KOPT-K1 (cell line): ENCODE results near the gene PDE10A.
"Not testable (repeated sequence)": the region's sequence is repeated elsewhere in the genome, so short reads cannot be mapped to it uniquely, and the experiment has no call there.

Source experiments
- H3K27ac ChIP-seq: fragments of 200-600 bp; sonication (generic); 2 replicates; pipeline ENCODE4 v1.5.1; 2016; ENCODE audit warnings: antibody characterized with exemption, mild to moderate bottlenecking, low read depth, low read length; ENCODE audit not compliant: poor library complexity, severe bottlenecking
- H3K36me3 ChIP-seq: fragments of 200-600 bp; sonication (generic); 2 replicates; pipeline ENCODE4 v1.5.1; 2017; ENCODE audit warnings: antibody characterized with exemption, mild to moderate bottlenecking, low read length, moderate library complexity; ENCODE audit not compliant: insufficient read depth
- H3K9me3 ChIP-seq: fragments of 200-600 bp; sonication (generic); 2 replicates; pipeline ENCODE4 v1.5.1; 2017; ENCODE audit warnings: antibody characterized with exemption, low read length, mild to moderate bottlenecking; ENCODE audit not compliant: insufficient read depth, poor library complexity, severe bottlenecking

Gene PDE10A

GRCh38 chr6:165605182-165605875 lies 57.7 kb downstream of the PDE10A start:
- H3K27ac ChIP-seq: no peak overlapping the region
- H3K9me3 ChIP-seq: no peaks in the 10 kb centered on the region
- no peaks in the 10 kb centered on the region for H3K36me3 ChIP-seq

GRCh38 chr6:165602291-165602690 lies 60.8 kb downstream of the PDE10A start:
- no peaks in the 10 kb centered on the region for H3K9me3 ChIP-seq
- no peak overlapping the region for H3K27ac ChIP-seq
- H3K36me3 ChIP-seq: no peaks in the 10 kb centered on the region

GRCh38 chr6:165600606-165601005 lies 62.4 kb downstream of the PDE10A start:
- Histone ChIP-seq H3K27ac (no peak overlapping the region), H3K36me3 (no peaks in the 10 kb centered on the region), H3K9me3 (no peaks in the 10 kb centered on the region)

GRCh38 chr6:165599596-165600487 lies 63.2 kb downstream of the PDE10A start:
- no peak overlapping the region for H3K27ac ChIP-seq
- no peaks in the 10 kb centered on the region for H3K9me3 ChIP-seq
- H3K36me3 ChIP-seq: no peaks in the 10 kb centered on the region

- Histone ChIP-seq H3K9me3 (no peaks in the 10 kb centered on the region), H3K36me3 (no peaks in the 10 kb centered on the region), H3K27ac (no peak overlapping the region)
Observed at GRCh38 chr6:165599121-165599520, 63.9 kb downstream of the PDE10A start.

- no peaks in the 10 kb centered on the region for H3K36me3 ChIP-seq
- H3K27ac ChIP-seq: no peak overlapping the region
- no peaks in the 10 kb centered on the region for H3K9me3 ChIP-seq
Observed at GRCh38 chr6:165597821-165598220, 65.2 kb downstream of the PDE10A start.

GRCh38 chr6:165594584-165595333 lies 68.3 kb downstream of the PDE10A start:
- Histone ChIP-seq H3K9me3 (no peaks in the 10 kb centered on the region), H3K36me3 (no peaks in the 10 kb centered on the region), H3K27ac (no peak overlapping the region)

- not testable (repeated sequence) for H3K36me3 ChIP-seq, H3K27ac ChIP-seq, H3K9me3 ChIP-seq
Observed at GRCh38 chr6:165592947-165593346, 70.1 kb downstream of the PDE10A start.

GRCh38 chr6:165588515-165588914 lies 74.5 kb downstream of the PDE10A start:
- no peak overlapping the region for H3K27ac ChIP-seq
- no peaks in the 10 kb centered on the region for H3K9me3 ChIP-seq
- no peaks in the 10 kb centered on the region for H3K36me3 ChIP-seq

GRCh38 chr6:165587206-165587605 lies 75.8 kb downstream of the PDE10A start:
- Histone ChIP-seq H3K9me3 (no peaks in the 10 kb centered on the region), H3K27ac (no peak overlapping the region), H3K36me3 (no peaks in the 10 kb centered on the region)

GRCh38 chr6:165586706-165587105 lies 76.3 kb downstream of the PDE10A start:
- Histone ChIP-seq H3K36me3 (no peaks in the 10 kb centered on the region), H3K27ac (no peak overlapping the region), H3K9me3 (no peaks in the 10 kb centered on the region)

GRCh38 chr6:165585060-165585459 lies 78.0 kb downstream of the PDE10A start:
- no peak overlapping the region for H3K27ac ChIP-seq
- H3K9me3 ChIP-seq: no peaks in the 10 kb centered on the region
- H3K36me3 ChIP-seq: no peaks in the 10 kb centered on the region

- no peaks in the 10 kb centered on the region for H3K36me3 ChIP-seq
- H3K9me3 ChIP-seq: no peaks in the 10 kb centered on the region
- H3K27ac ChIP-seq: no peak overlapping the region
Observed at GRCh38 chr6:165584541-165584940, 78.5 kb downstream of the PDE10A start.

- Histone ChIP-seq H3K36me3 (no peaks in the 10 kb centered on the region), H3K27ac (no peak overlapping the region), H3K9me3 (no peaks in the 10 kb centered on the region)
Observed at GRCh38 chr6:165581678-165582077, 81.4 kb downstream of the PDE10A start.

- Histone ChIP-seq H3K9me3 (no peaks in the 10 kb centered on the region), H3K36me3 (no peaks in the 10 kb centered on the region), H3K27ac (no peak overlapping the region)
Observed at GRCh38 chr6:165580136-165580535, 82.9 kb downstream of the PDE10A start.
